Gastrocnemius medialis (tissue), 4 donors: ENCODE data around the gene LRRC37A3. TPM values are rescaled to one million over a fixed set of nuclear protein-coding genes. Genes with fewer than 3 reads are reported as not detected.
A peak's percentile ranks its signal among the peaks of the same experiment; 100 is the strongest.
"Not testable (repeated sequence)": the region's sequence is repeated elsewhere in the genome, so short reads cannot be mapped to it uniquely, and the experiment has no call there.

Experiments
- ATAC-seq, 2 donors: fragments of 150-250 bp; one replicate each; pipeline ENCODE4 v1.9.1; 2016
- DNase-seq, 2 donors: peaks; one replicate each; pipeline ENCODE4 v3.0.0-alpha.2; 2019
- H3K27ac ChIP-seq, 4 donors: fragments of 200-600 bp; sonication (generic); 1 replicate in 1 of 4; 2 replicates in 3 of 4; pipeline ENCODE4 v1.5.1; 2016 to 2018; ENCODE audit warnings: mild to moderate bottlenecking in 2 of 4, moderate library complexity in 1 of 4
- H3K27me3 ChIP-seq, 3 donors: fragments of 200-600 bp; sonication (generic) in 2 of 3; 1 replicate in 1 of 3; 2 replicates in 2 of 3; pipeline versions ENCODE4 v1.5.1 to v1.6.0; 2016 to 2019; ENCODE audit warnings: mild to moderate bottlenecking in 1 of 3, moderate library complexity in 1 of 3
- H3K36me3 ChIP-seq, 2 donors: fragments of 200-600 bp; sonication (generic) in 1 of 2; one replicate each; pipeline ENCODE4 v1.5.1; 2017 to 2018
- H3K4me1 ChIP-seq, 2 donors: fragments of 200-600 bp; sonication (generic) in 1 of 2; one replicate each; pipeline ENCODE4 v1.5.1; 2016 to 2017; ENCODE audit warnings: mild to moderate bottlenecking in 2 of 2
- H3K4me3 ChIP-seq, 4 donors: fragments of 200-600 bp; sonication (generic) in 3 of 4; 1 replicate in 1 of 4; 2 replicates in 3 of 4; pipeline ENCODE4 v1.5.1; 2016 to 2019; ENCODE audit warnings: mild to moderate bottlenecking in 2 of 4
- H3K9me3 ChIP-seq, 3 donors: fragments of 200-600 bp; sonication (generic) in 2 of 3; 1 replicate in 1 of 3; 2 replicates in 2 of 3; pipeline ENCODE4 v1.5.1; 2016 to 2019
- CTCF ChIP-seq, 5 experiments: fragments of 450-650 bp in 3 of 5; fragments of 200-600 bp in 2 of 5; sonication (generic) in 2 of 5; IDR thresholded peaks in 4 of 5; conservative IDR thresholded peaks in 1 of 5; 1 replicate in 4 of 5; 2 replicates in 1 of 5; pipeline ENCODE4 v1.5.1; 2016 to 2019; ENCODE audit warnings: antibody characterized with exemption in 5 of 5, mild to moderate bottlenecking in 3 of 5, moderate library complexity in 3 of 5
- POLR2A ChIP-seq, 2 donors: fragments of 450-650 bp; IDR thresholded peaks; one replicate each; pipeline ENCODE4 v1.6.1; 2017; ENCODE audit warnings: antibody characterized with exemption in 2 of 2, mild to moderate bottlenecking in 2 of 2, moderate library complexity in 2 of 2
- in situ Hi-C, 4 donors: fragments of 200-750 bp; cut with MboI; loops; one replicate each; pipeline versions ENCODE4 v1.15.0 to v1.8.0; 2017; ENCODE audit warnings: low sequenced_read_pairs in 4 of 4
- intact Hi-C: fragments of 100-400 bp; cut with DNase I; formaldehyde crosslinking; loops from one replicate; pipeline ENCODE4 v1.15.1; 2023; ENCODE audit warnings: low total_unique reads
- total RNA-seq, 4 donors: library from RNA; depleted of rRNA; stranded (reverse); fragments of >200 nt; gene quantifications; one replicate each; pipeline versions ENCODE4 v1.1.0 to v1.2.3, GENCODE V29; 2016

LRRC37A3 gene
- total RNA-seq = 1 to 10 TPM in 3 of 4 donors, under 1 TPM in 1; 0.95 to 2.1 (median 1.8) TPM

- intact Hi-C loops = loop anchor here (5.0 kb wide), 1 partner anchor 43 kb away; no protein-coding TSS in a partner anchor
- peak; percentile 96 to 97 for DNase-seq
These were observed at the start of gene LRRC37A3 for GRCh38 chr17:64919289-64920025. TSS of gene LRRC37A3 (minus strand) at chr17:64919478. CDS start at chr17:64897257, 22,221 bp downstream.

GRCh38 chr17:64965873-64966287 lies 46.6 kb upstream of the LRRC37A3 start:
- DNase-seq (peak; percentile 43 to 75), ATAC-seq (peak; percentile 84 to 85)
- in situ Hi-C loops = loop anchor here (10.0 to 25.0 kb wide), 4 partner anchors 121 to 821 kb away; partner anchors contain the start of gene AXIN2 (in 1 of the 4)
- H3K27ac ChIP-seq = peak overlapping the region; percentile 80 to 87 (median 84)
- TF ChIP-seq CTCF (IDR thresholded peaks at IDR 0.05 in 4 of 5, conservative IDR thresholded peaks at IDR 0.05 in 1 of 5) (peak in 4 of 5 experiments; percentile 10 to 53 (median 26)), POLR2A (IDR thresholded peaks at IDR 0.05) (peak; percentile 25 to 29)
- H3K27me3 ChIP-seq, H3K9me3 ChIP-seq, intact Hi-C loops, H3K36me3 ChIP-seq: not testable (repeated sequence)
- peak overlapping the region; percentile 11 to 53 (median 45) for H3K4me3 ChIP-seq
- H3K4me1 ChIP-seq = peaks cover 16 to 19% of the 10 kb centered on the region in 2 donors

More at GRCh38 chr17:64919289-64920025, at the start of gene LRRC37A3:
- H3K4me1 ChIP-seq, H3K36me3 ChIP-seq, H3K9me3 ChIP-seq, H3K27me3 ChIP-seq, in situ Hi-C loops: not testable (repeated sequence)
- Histone ChIP-seq H3K27ac (peak within 1 kb of the TSS; percentile 89 to 97 (median 96)), H3K4me3 (peak within 1 kb of the TSS; percentile 64 to 97 (median 72))
- ATAC-seq = peak; percentile 96 to 97
- peak; percentile 85 to 97 (median 96) for TF ChIP-seq CTCF (IDR thresholded peaks at IDR 0.05 in 4 of 5, conservative IDR thresholded peaks at IDR 0.05 in 1 of 5)
- TF ChIP-seq POLR2A (IDR thresholded peaks at IDR 0.05) = peak; percentile 73 to 77

- Histone ChIP-seq H3K4me1 (peaks cover 16 to 19% of the 10 kb centered on the region in 2 donors), H3K27ac (peak overlapping the region; percentile 80 to 87 (median 84)), H3K4me3 (peak overlapping the region; percentile 11 to 53 (median 45))
- H3K9me3 ChIP-seq, H3K27me3 ChIP-seq, H3K36me3 ChIP-seq, intact Hi-C loops, DNase-seq: not testable (repeated sequence)
- ATAC-seq = peak; percentile 16 to 22
- in situ Hi-C loops = loop anchor here (10.0 to 25.0 kb wide), 4 partner anchors 122 to 822 kb away; partner anchors contain the start of gene AXIN2 (in 1 of the 4)
These were observed 46.1 kb upstream of the LRRC37A3 start for GRCh38 chr17:64965256-64965872.

- H3K4me1 ChIP-seq = peaks cover 16 to 19% of the 10 kb centered on the region in 2 donors
- H3K27ac ChIP-seq = peak overlapping the region in 3 of 4 donors; percentile 80 to 87 (median 83)
- intact Hi-C loops (loop anchor here (5.0 kb wide), 1 partner anchor 42 kb away; no protein-coding TSS in a partner anchor), in situ Hi-C loops (loop anchor here (10.0 to 25.0 kb wide), 4 partner anchors 123 to 823 kb away; partner anchors contain the start of gene AXIN2 (in 1 of the 4))
- TF ChIP-seq POLR2A (IDR thresholded peaks at IDR 0.05) (no peak), CTCF (IDR thresholded peaks at IDR 0.05 in 4 of 5, conservative IDR thresholded peaks at IDR 0.05 in 1 of 5) (no peak)
- H3K9me3 ChIP-seq = no peaks in the 10 kb centered on the region
- H3K27me3 ChIP-seq = no peaks in the 10 kb centered on the region
- DNase-seq (no peak), ATAC-seq (no peak)
- H3K36me3 ChIP-seq = peaks cover 0 to 4% of the 10 kb centered on the region in 2 donors
- H3K4me3 ChIP-seq = no peak overlapping the region
These were observed 45.5 kb upstream of the LRRC37A3 start for GRCh38 chr17:64964796-64965195.
